SK-N-SH (cell line): ENCODE data around the gene CUL1. TPM values are rescaled to one million over a fixed set of nuclear protein-coding genes. Genes with fewer than 3 reads are reported as not detected.

Experiments
- CTCF ChIA-PET: fragments of 300-600, 350-600 bp; formaldehyde crosslinking; extraction: SDS; loops from one replicate; lab custom pipeline; 2021; lab: Yijun Ruan, JAX
- POLR2A ChIA-PET: fragments of 350-600 bp; sonication (Branson Sonifier 250); formaldehyde crosslinking; extraction: SDS; loops from one replicate; lab custom pipeline; 2020; ENCODE audit warnings: antibody characterized with exemption, inconsistent platforms; lab: Yijun Ruan, JAX
- DNase-seq: peaks from one replicate; pipeline ENCODE4 v3.0.0; 2012
- H2AFZ ChIP-seq: fragments of 200-600 bp; sonication (generic); 2 replicates; pipeline ENCODE4 v1.8.1; 2016; ENCODE audit warnings: antibody characterized with exemption, mild to moderate bottlenecking, low read depth
- H3F3A ChIP-seq: fragments of 200-600 bp; sonication (generic); replicated peaks from 2 replicates; pipeline ENCODE3; 2016; ENCODE audit warnings: antibody characterized with exemption, mild to moderate bottlenecking; ENCODE audit not compliant: insufficient read depth
- H3K27ac ChIP-seq, 2 experiments: fragments of 200-500 bp in 1 of 2; fragments of 200-600 bp in 1 of 2; sonication (Bioruptor generic) in 1 of 2; sonication (generic), shearing (Covaris generic) in 1 of 2; 2 replicates each; pipeline versions ENCODE4 v1.5.1 to v1.6.1; 2014 to 2016; ENCODE audit warnings: low read depth in 2 of 2, inconsistent platforms in 1 of 2, low read length in 1 of 2, mild to moderate bottlenecking in 1 of 2, mixed read lengths in 1 of 2
- H3K27me3 ChIP-seq: fragments of 200-600 bp; sonication (generic), shearing (Covaris generic); 2 replicates; pipeline ENCODE4 v1.6.1; 2016; ENCODE audit warnings: mixed run types; ENCODE audit not compliant: insufficient read depth
- H3K36me3 ChIP-seq, 2 experiments: fragments of 200-500 bp in 1 of 2; fragments of 200-600 bp in 1 of 2; sonication (Bioruptor generic) in 1 of 2; sonication (generic) in 1 of 2; replicated peaks in 1 of 2; 2 replicates each; pipeline versions ENCODE3 to v1.5.1; 2014 to 2016; ENCODE audit warnings: low read length in 1 of 2, mild to moderate bottlenecking in 1 of 2; ENCODE audit not compliant: insufficient read depth in 2 of 2, control insufficient read depth in 1 of 2
- H3K4me1 ChIP-seq, 2 experiments: fragments of 200-500 bp in 1 of 2; fragments of 200-600 bp in 1 of 2; sonication (Bioruptor generic) in 1 of 2; sonication (generic), shearing (Covaris generic) in 1 of 2; 2 replicates each; pipeline versions ENCODE4 v1.5.1 to v1.6.1; 2014 to 2016; ENCODE audit warnings: low read depth in 1 of 2, low read length in 1 of 2, mixed run types in 1 of 2; ENCODE audit not compliant: insufficient read depth in 2 of 2, control insufficient read depth in 1 of 2
- H3K4me2 ChIP-seq: fragments of 200-600 bp; sonication (generic), shearing (Covaris generic); 2 replicates; pipeline ENCODE4 v1.6.1; 2017; ENCODE audit warnings: mixed run types
- H3K4me3 ChIP-seq, 2 experiments: fragments of 200-500 bp in 1 of 2; fragments of 200-600 bp in 1 of 2; sonication (Bioruptor generic) in 1 of 2; sonication (generic), shearing (Covaris generic) in 1 of 2; 2 replicates each; pipeline versions ENCODE4 v1.5.1 to v1.8.1; 2014 to 2016; ENCODE audit warnings: low read depth in 2 of 2, inconsistent platforms in 1 of 2, low read length in 1 of 2, mild to moderate bottlenecking in 1 of 2, mixed read lengths in 1 of 2, moderate library complexity in 1 of 2
- H3K79me2 ChIP-seq: fragments of 200-600 bp; sonication (generic); 2 replicates; pipeline ENCODE4 v1.8.1; 2017; ENCODE audit warnings: mild to moderate bottlenecking; ENCODE audit not compliant: insufficient read depth
- H3K9ac ChIP-seq: fragments of 200-600 bp; sonication (generic); 2 replicates; pipeline ENCODE4 v1.6.1; 2017; ENCODE audit warnings: mixed run types
- H3K9me2 ChIP-seq: fragments of 200-600 bp; sonication (generic); 2 replicates; pipeline ENCODE4 v1.6.1; 2017; ENCODE audit warnings: mixed run types
- H3K9me3 ChIP-seq: fragments of 200-600 bp; sonication (generic); 2 replicates; pipeline ENCODE4 v1.6.1; 2017; ENCODE audit warnings: mixed run types, mild to moderate bottlenecking, moderate library complexity
- H4K20me1 ChIP-seq: fragments of 200-600 bp; sonication (generic); 2 replicates; pipeline ENCODE4 v1.6.1; 2017; ENCODE audit warnings: mild to moderate bottlenecking, mixed run types; ENCODE audit not compliant: insufficient read depth
- RFX5 ChIP-seq: IDR thresholded peaks from 2 replicates; pipeline ENCODE4 v1.6.1; 2012; ENCODE audit warnings: mild to moderate bottlenecking, improper control_type of control experiment, low read length
- TAF1 ChIP-seq: IDR thresholded peaks from 2 replicates; pipeline ENCODE4 v1.6.1; 2012; ENCODE audit warnings: low read depth, mild to moderate bottlenecking, low read length, moderate library complexity, borderline replicate concordance
- TCF12 ChIP-seq: IDR thresholded peaks from 2 replicates; pipeline ENCODE4 v1.4.0; 2012
- WGBS: methylation state at CpG from one replicate; pipeline ENCODE4 v1.1.6; 2017; ENCODE audit warnings: low lambda C conversion rate; 5-methylcytosine and 5-hydroxymethylcytosine counted together
- polyA plus RNA-seq, 3 experiments: library from polyadenylated mRNA; depleted of rRNA; stranded (reverse); fragments of >200 nt; gene quantifications; 2 replicates each; pipeline ENCODE4 v1.2.3, GENCODE V29; 2012
- TF ChIP-seq, protein P1 (sequence below): IDR thresholded peaks from 2 replicates; pipeline ENCODE4; 2012
- TF ChIP-seq, protein P2 (sequence below): IDR thresholded peaks from 2 replicates; pipeline ENCODE4 v1.4.0; 2012; ENCODE audit warnings: low read depth

The CUL1 gene
- polyA plus RNA-seq, 1 of the 3 experiments (the other 2 are of a cell fraction): 45.2 TPM

DNA sequence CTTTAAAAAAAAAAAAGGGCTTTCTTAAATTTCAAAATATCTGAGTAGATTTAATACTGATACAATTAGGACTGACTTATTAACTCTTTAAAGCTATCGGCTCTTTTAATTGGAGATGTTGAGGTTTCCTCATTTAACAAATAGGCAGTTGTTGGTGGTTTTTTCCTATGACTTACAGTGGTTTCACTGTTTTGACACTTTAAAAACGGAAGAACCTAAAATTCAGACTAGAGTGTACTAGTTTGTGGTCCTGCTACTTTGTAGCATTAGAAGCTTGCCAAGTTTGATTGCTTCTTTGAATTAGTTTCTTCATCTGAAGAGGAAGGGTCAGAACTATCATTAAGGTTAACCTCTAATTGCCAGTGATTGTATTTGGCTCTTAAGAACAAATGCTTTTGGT lies 27.7 kb downstream of the CUL1 start:
- no peak overlapping the region for H3K4me2 ChIP-seq
- H3K79me2 ChIP-seq: peaks cover 100% of the 10 kb centered on the region
- no peaks in the 10 kb centered on the region for H3K9me2 ChIP-seq
- CTCF ChIA-PET: no interaction called here
- H3F3A ChIP-seq: peaks cover 6% of the 10 kb centered on the region
- H3K4me1 ChIP-seq: peaks cover 14 to 21% of the 10 kb centered on the region in 2 experiments; a peak in 3 of 4 replicates
- no peak for TF ChIP-seq TAF1
- POLR2A ChIA-PET: no interaction called here
- no peaks in the 10 kb centered on the region for H3K27me3 ChIP-seq
- no peak overlapping the region for H3K4me3 ChIP-seq
- peaks cover 12 to 16% of the 10 kb centered on the region in 2 experiments for H3K36me3 ChIP-seq
- H3K27ac ChIP-seq: no peak overlapping the region
- no peaks in the 10 kb centered on the region for H3K9me3 ChIP-seq
- no peak for DNase-seq
- no peak overlapping the region for H3K9ac ChIP-seq
- H4K20me1 ChIP-seq: peaks cover 93% of the 10 kb centered on the region
- WGBS: 91% methylated on average over 2 of the region's 2 CpGs
- H2AFZ ChIP-seq: no peak overlapping the region

GRCh38 chr7:148727501-148728278 lies 29.0 kb downstream of the CUL1 start:
- Histone ChIP-seq H3K9me2 (no peaks in the 10 kb centered on the region), H3K4me1 (peaks cover 12 to 14% of the 10 kb centered on the region in 2 experiments; a peak in 3 of 4 replicates), H3K27ac (no peak overlapping the region), H3K9ac (no peak overlapping the region), H3K36me3 (peaks cover 25% of the 10 kb centered on the region in 2 experiments), H4K20me1 (peaks cover 84% of the 10 kb centered on the region), H3K4me2 (no peak overlapping the region), H3K4me3 (no peak overlapping the region), H2AFZ (no peak overlapping the region), H3K79me2 (peaks cover 100% of the 10 kb centered on the region), H3K27me3 (no peaks in the 10 kb centered on the region), H3F3A (peaks cover 6% of the 10 kb centered on the region), H3K9me3 (no peaks in the 10 kb centered on the region)
- DNase-seq: no peak
- CTCF ChIA-PET: interaction anchor here (1.0 to 1.8 kb wide), 2 partner anchors 9 to 19 kb away, joined by 4 to 6 read pairs; no protein-coding TSS in a partner anchor
- WGBS: 96% methylated on average over 11 of the region's 11 CpGs
- no peak for TF ChIP-seq TCF12
- TF ChIP-seq, protein P1, sequence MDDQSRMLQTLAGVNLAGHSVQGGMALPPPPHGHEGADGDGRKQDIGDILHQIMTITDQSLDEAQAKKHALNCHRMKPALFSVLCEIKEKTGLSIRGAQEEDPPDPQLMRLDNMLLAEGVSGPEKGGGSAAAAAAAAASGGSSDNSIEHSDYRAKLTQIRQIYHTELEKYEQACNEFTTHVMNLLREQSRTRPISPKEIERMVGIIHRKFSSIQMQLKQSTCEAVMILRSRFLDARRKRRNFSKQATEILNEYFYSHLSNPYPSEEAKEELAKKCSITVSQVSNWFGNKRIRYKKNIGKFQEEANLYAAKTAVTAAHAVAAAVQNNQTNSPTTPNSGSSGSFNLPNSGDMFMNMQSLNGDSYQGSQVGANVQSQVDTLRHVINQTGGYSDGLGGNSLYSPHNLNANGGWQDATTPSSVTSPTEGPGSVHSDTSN: peak; percentile 2; the same call in 1 of the 2 replicates
- POLR2A ChIA-PET: no interaction called here

GRCh38 chr7:148729984-148730733 lies 31.5 kb downstream of the CUL1 start:
- WGBS: 84% methylated on average over 12 of the region's 12 CpGs
- H3K27ac ChIP-seq: peak overlapping the region in 1 of 2 experiments; percentile 14; a peak in 1 of 4 replicates
- no peak overlapping the region for H3K4me2 ChIP-seq
- H4K20me1 ChIP-seq: peaks cover 74% of the 10 kb centered on the region
- no peaks in the 10 kb centered on the region for H3K27me3 ChIP-seq
- H3F3A ChIP-seq: peaks cover 6% of the 10 kb centered on the region
- no peak overlapping the region for H2AFZ ChIP-seq
- ChIA-PET POLR2A (interaction anchor here (0.6 to 1.0 kb wide), 2 partner anchors 26 to 227 kb away, joined by 3 to 4 read pairs; no protein-coding TSS in a partner anchor), CTCF (interaction anchor here (0.7 to 1.8 kb wide), 5 partner anchors 9 to 154 kb away, joined by 3 to 8 read pairs (median 3); no protein-coding TSS in a partner anchor)
- no peak overlapping the region for H3K4me3 ChIP-seq
- no peak overlapping the region for H3K9ac ChIP-seq
- no peaks in the 10 kb centered on the region for H3K9me3 ChIP-seq
- DNase-seq: no peak
- H3K79me2 ChIP-seq: peaks cover 100% of the 10 kb centered on the region
- peaks cover 43 to 47% of the 10 kb centered on the region in 2 experiments for H3K36me3 ChIP-seq
- H3K4me1 ChIP-seq: peaks cover 7 to 11% of the 10 kb centered on the region in 2 experiments; a peak in 3 of 4 replicates
- TF ChIP-seq RFX5: no peak
- TF ChIP-seq, protein P2, sequence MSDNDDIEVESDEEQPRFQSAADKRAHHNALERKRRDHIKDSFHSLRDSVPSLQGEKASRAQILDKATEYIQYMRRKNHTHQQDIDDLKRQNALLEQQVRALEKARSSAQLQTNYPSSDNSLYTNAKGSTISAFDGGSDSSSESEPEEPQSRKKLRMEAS: 0 out of 2 replicates have a peak, but pooled peaks have one; percentile 18
- TF ChIP-seq, all 33 proteins: peak for 1
- H3K9me2 ChIP-seq: no peaks in the 10 kb centered on the region
